AG10803 (cell line): Measurements from ENCODE around the gene DACH1.

Experiments
- DNase-seq: peaks from one replicate; pipeline ENCODE4 v3.0.0; 2010; ENCODE audit warnings: low read depth
- H3K4me3 ChIP-seq: 2 replicates; pipeline ENCODE4 v1.5.1; 2011; ENCODE audit warnings: mild to moderate bottlenecking, low read length, control low read depth
- TF ChIP-seq, protein P1 (sequence below): conservative IDR thresholded peaks from 2 replicates; pipeline ENCODE4 v1.5.1; 2011; ENCODE audit warnings: mild to moderate bottlenecking, low read length, control low read depth, inconsistent platforms

Gene DACH1

DNA sequence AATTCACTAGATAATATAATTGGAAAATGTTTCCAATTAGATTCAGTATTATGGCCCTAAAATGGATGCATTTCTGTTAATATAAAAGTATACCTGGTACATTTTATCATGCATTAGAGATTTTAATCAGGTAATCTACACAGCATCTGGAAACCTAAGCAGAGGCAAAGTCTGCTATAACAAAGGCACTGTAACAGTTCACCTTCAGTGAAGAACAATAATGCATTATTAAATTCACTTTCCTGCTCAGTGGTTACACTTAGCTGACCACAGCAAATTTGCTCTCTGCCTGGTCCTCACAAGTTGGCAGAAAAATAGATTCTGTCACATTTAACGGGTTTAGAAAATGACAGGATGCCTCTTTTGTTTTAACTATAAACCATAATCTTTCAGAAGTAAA lies 326.9 kb downstream of the DACH1 start:
- no peak for DNase-seq
- H3K4me3 ChIP-seq, result no peak overlapping the region
- TF ChIP-seq, protein P1, sequence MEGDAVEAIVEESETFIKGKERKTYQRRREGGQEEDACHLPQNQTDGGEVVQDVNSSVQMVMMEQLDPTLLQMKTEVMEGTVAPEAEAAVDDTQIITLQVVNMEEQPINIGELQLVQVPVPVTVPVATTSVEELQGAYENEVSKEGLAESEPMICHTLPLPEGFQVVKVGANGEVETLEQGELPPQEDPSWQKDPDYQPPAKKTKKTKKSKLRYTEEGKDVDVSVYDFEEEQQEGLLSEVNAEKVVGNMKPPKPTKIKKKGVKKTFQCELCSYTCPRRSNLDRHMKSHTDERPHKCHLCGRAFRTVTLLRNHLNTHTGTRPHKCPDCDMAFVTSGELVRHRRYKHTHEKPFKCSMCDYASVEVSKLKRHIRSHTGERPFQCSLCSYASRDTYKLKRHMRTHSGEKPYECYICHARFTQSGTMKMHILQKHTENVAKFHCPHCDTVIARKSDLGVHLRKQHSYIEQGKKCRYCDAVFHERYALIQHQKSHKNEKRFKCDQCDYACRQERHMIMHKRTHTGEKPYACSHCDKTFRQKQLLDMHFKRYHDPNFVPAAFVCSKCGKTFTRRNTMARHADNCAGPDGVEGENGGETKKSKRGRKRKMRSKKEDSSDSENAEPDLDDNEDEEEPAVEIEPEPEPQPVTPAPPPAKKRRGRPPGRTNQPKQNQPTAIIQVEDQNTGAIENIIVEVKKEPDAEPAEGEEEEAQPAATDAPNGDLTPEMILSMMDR, result no peak

DNA sequence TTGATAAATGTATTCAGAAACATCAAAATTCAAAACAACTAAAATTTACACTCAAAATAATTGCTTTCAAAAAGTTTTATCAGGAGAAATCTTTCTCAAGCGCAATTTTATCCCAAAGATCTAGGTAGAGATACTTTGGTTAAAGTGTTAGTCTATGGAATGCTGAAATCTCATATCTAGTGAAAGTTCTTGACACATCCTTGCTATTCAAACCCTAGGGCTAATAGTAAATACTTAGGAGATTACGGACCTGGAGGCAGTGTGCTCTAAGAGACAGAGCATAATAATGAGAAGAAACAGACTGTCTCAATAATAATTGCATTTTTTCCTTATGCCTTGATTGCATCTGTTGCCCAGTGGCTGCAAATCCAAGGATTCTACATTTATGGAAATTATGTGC lies 330.8 kb downstream of the DACH1 start:
- TF ChIP-seq, protein P1, result no peak
- no peak for DNase-seq
- H3K4me3 ChIP-seq, result no peak overlapping the region

DNA sequence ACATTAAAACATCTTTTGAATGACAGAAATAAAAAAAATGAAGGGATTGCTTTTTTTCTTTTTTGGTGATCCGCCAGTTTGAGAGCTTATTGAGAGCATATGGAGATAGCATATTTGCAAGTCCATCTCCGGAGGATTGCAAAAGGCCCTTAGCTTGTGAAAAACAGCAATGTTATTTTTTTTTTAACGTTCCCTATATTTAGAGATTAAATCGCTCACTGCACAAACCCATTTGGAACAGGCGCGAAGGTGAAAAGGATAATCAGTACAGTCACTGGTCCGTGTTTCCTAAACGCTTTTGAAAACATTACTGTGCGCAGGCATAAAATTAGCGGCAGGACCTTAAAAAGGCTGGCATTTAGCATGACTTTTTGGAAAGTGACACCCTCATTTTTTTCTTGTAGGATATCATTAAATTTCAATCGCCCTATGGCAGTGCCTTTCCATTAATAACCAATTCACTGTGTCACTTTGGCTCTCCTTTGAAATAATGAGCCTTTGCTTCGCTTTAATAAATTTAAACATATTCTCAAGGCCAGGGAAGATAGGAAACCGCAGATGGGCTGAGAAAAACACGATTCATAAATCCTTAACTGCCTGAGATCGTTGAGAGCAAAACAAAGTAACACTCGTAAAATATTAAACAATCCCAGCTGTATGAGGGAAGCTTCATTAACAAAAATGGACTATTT lies 342.2 kb downstream of the DACH1 start:
- TF ChIP-seq, protein P1, result no peak
- no peak for DNase-seq

GRCh38 chr13:71524245-71524612 lies 342.8 kb downstream of the DACH1 start:
- no peak for DNase-seq
- H3K4me3 ChIP-seq, result no peak overlapping the region

More for the DNA sequence above, 342.2 kb downstream of the DACH1 start:
- no peak overlapping the region for H3K4me3 ChIP-seq

DNA sequence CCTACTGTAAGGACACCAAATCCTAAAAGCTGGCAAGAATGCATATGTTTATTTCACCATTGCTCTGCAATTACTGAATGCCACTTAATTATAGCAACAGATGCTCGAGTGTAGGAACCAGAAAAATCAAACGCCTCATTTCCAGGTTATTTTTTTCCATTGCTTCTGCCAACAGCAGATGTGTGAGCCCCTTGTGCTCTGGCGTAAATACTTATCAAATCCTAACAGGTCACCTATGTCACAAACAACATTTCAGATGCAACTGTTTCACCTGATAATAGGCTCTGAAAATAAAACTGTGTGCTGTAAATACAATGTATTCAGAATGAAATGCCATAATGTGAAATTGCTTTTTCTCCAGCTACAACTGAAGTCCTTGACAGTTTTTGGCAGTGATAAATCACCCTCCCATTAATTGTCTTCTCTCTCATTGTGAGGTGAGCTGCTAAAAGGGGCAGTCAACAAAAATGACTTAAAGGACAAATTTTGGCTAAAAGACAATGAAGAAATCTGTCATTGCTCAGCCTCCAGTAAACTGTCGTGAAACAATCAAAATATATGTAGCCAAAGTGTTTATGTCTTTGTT lies 344.0 kb downstream of the DACH1 start:
- no peak for DNase-seq
- no peak overlapping the region for H3K4me3 ChIP-seq
- TF ChIP-seq, protein P1, result no peak

More at GRCh38 chr13:71524245-71524612, 342.8 kb downstream of the DACH1 start:
- TF ChIP-seq, protein P1, result no peak

GRCh38 chr13:71517004-71517403 lies 350.0 kb downstream of the DACH1 start:
- DNase-seq, result no peak
- no peak overlapping the region for H3K4me3 ChIP-seq
- TF ChIP-seq, protein P1, result no peak

GRCh38 chr13:71516521-71516920 lies 350.5 kb downstream of the DACH1 start:
- TF ChIP-seq, protein P1, result no peak
- DNase-seq, result no peak
- no peak overlapping the region for H3K4me3 ChIP-seq
